ENCODE results near the gene PTPN14.
A peak's percentile ranks its signal among the peaks of the same experiment; 100 is the strongest.

Gene PTPN14

GRCh38 chr1:214515544-214516433 is 35.6 kb downstream of the PTPN14 start:
- no peak overlapping the region for H3K4me3 ChIP-seq (replicated peaks; ENCODE audit: insufficient read depth, low read length)
- no peak for DNase-seq (ENCODE audit: low read depth in 1 of 2, low spot score in 1 of 2)
- peaks cover 2% of the 10 kb centered on the region for H3K27me3 ChIP-seq (ENCODE audit: insufficient read depth, poor library complexity, severe bottlenecking)
- no peak overlapping the region for H3K27ac ChIP-seq (replicated peaks)
- TF ChIP-seq SPI1 (IDR thresholded peaks at IDR 0.05; ENCODE audit: borderline replicate concordance, low read depth): no peak
- TF ChIP-seq CTCF (IDR thresholded peaks at IDR 0.05; ENCODE audit: insufficient read depth, low read length): no peak
- TF ChIP-seq GABPA (IDR thresholded peaks at IDR 0.05; ENCODE audit: low read depth): no peak
- no peak for TF ChIP-seq POLR2AphosphoS5 (IDR thresholded peaks at IDR 0.05; ENCODE audit: low read depth)
- TF ChIP-seq REST (IDR thresholded peaks at IDR 0.05; ENCODE audit: insufficient replicate concordance, low read depth): no peak

GRCh38 chr1:214514819-214515383 is 36.5 kb downstream of the PTPN14 start:
- Histone ChIP-seq H3K4me3 (replicated peaks; ENCODE audit: insufficient read depth, low read length) (no peak overlapping the region), H3K27ac (replicated peaks) (no peak overlapping the region), H3K27me3 (ENCODE audit: insufficient read depth, poor library complexity, severe bottlenecking) (no peaks in the 10 kb centered on the region)
- no peak for DNase-seq (ENCODE audit: low read depth in 1 of 2, low spot score in 1 of 2)
- no peak for TF ChIP-seq SPI1 (IDR thresholded peaks at IDR 0.05; ENCODE audit: borderline replicate concordance, low read depth)
- TF ChIP-seq CTCF (IDR thresholded peaks at IDR 0.05; ENCODE audit: insufficient read depth, low read length): no peak
- no peak for TF ChIP-seq GABPA (IDR thresholded peaks at IDR 0.05; ENCODE audit: low read depth)
- no peak for TF ChIP-seq POLR2AphosphoS5 (IDR thresholded peaks at IDR 0.05; ENCODE audit: low read depth)
- no peak for TF ChIP-seq REST (IDR thresholded peaks at IDR 0.05; ENCODE audit: insufficient replicate concordance, low read depth)

- peak in 1 of 2 experiments; percentile 41 for DNase-seq (ENCODE audit: low read depth in 1 of 2, low spot score in 1 of 2)
- Histone ChIP-seq H3K4me3 (replicated peaks; ENCODE audit: insufficient read depth, low read length) (no peak overlapping the region), H3K27ac (replicated peaks) (no peak overlapping the region), H3K27me3 (ENCODE audit: insufficient read depth, poor library complexity, severe bottlenecking) (no peaks in the 10 kb centered on the region)
- no peak for TF ChIP-seq POLR2AphosphoS5 (IDR thresholded peaks at IDR 0.05; ENCODE audit: low read depth)
- TF ChIP-seq GABPA (IDR thresholded peaks at IDR 0.05; ENCODE audit: low read depth): no peak
- no peak for TF ChIP-seq CTCF (IDR thresholded peaks at IDR 0.05; ENCODE audit: insufficient read depth, low read length)
- no peak for TF ChIP-seq REST (IDR thresholded peaks at IDR 0.05; ENCODE audit: insufficient replicate concordance, low read depth)
- TF ChIP-seq SPI1 (IDR thresholded peaks at IDR 0.05; ENCODE audit: borderline replicate concordance, low read depth): no peak
Observed at GRCh38 chr1:214514032-214514818, 37.2 kb downstream of the PTPN14 start.
